HG03378 (cell line): Measurements from ENCODE around the gene ABCG4.

ENCODE experiments used
- ATAC-seq: cut with Tn5 transposase; IDR thresholded peaks from one replicate; pipeline ENCODE4 v1.9.1; 2021; ENCODE audit warnings: mild to moderate bottlenecking, moderate library complexity; ENCODE audit not compliant: unreplicated experiment

ABCG4 gene

GRCh38 chr11:119205080-119205479, 56.2 kb downstream of the ABCG4 start:
- ATAC-seq: peak; percentile 9

- ATAC-seq: peak; percentile 38
These were observed 57.0 kb downstream of the ABCG4 start, which contains the start of gene CBL for GRCh38 chr11:119205574-119206510. Gene CBL, plus strand, starts transcription at chr11:119206339. Its CDS starts 79 bp downstream, at chr11:119206418.

GRCh38 chr11:119206511-119207414, 57.9 kb downstream of the ABCG4 start:
- ATAC-seq: no peak

GRCh38 chr11:119207415-119207960, 58.6 kb downstream of the ABCG4 start:
- ATAC-seq: no peak

- ATAC-seq: no peak
These were observed 60.3 kb downstream of the ABCG4 start for GRCh38 chr11:119209186-119209585.

GRCh38 chr11:119210050-119210449, 61.2 kb downstream of the ABCG4 start:
- no peak for ATAC-seq
